ENCODE measurements around the gene SUPT20HL1.

DNA sequence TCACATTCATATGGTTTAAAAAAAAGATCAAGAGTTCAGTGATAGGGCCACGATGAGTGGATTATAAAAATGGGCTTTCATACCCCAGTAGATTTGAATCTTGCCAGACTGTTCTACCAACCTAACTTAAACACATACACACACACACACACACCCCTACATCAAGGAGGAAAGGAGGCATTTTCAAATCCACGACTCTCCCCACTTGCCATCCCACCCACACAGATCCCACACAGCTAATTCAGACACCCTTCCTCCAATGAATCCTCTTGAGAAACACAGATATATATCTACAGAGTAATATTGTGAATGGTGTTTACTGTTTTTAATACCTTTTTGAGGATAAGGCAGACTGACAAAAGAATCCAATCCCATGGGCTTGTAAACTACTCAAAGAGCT is 16.8 kb downstream of the SUPT20HL1 start:
- TF ChIP-seq, protein P1, sequence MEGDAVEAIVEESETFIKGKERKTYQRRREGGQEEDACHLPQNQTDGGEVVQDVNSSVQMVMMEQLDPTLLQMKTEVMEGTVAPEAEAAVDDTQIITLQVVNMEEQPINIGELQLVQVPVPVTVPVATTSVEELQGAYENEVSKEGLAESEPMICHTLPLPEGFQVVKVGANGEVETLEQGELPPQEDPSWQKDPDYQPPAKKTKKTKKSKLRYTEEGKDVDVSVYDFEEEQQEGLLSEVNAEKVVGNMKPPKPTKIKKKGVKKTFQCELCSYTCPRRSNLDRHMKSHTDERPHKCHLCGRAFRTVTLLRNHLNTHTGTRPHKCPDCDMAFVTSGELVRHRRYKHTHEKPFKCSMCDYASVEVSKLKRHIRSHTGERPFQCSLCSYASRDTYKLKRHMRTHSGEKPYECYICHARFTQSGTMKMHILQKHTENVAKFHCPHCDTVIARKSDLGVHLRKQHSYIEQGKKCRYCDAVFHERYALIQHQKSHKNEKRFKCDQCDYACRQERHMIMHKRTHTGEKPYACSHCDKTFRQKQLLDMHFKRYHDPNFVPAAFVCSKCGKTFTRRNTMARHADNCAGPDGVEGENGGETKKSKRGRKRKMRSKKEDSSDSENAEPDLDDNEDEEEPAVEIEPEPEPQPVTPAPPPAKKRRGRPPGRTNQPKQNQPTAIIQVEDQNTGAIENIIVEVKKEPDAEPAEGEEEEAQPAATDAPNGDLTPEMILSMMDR (conservative IDR thresholded peaks at IDR 0.05; ENCODE audit: low read depth, low read length): no peak
- TF ChIP-seq RFX5 (IDR thresholded peaks at IDR 0.05; ENCODE audit: low read depth, low read length): no peak
- TF ChIP-seq POLR2A (IDR thresholded peaks at IDR 0.05; ENCODE audit: low read depth, low read length): no peak
- TF ChIP-seq RAD21 (IDR thresholded peaks at IDR 0.05; ENCODE audit: low read length): no peak
- no peak for TF ChIP-seq NFE2L2 (IDR thresholded peaks at IDR 0.05; ENCODE audit: low read depth, low read length)
- no peak for TF ChIP-seq SMC3 (IDR thresholded peaks at IDR 0.05; ENCODE audit: low read depth, low read length)
- no peak for TF ChIP-seq CHD1 (IDR thresholded peaks at IDR 0.05; ENCODE audit: low read depth, low read length)

Measured in IMR-90 (cell line).